Body of pancreas (tissue), 4 donors: ENCODE data around the gene OR8G5.

Experiments
- CTCF ChIP-seq, 7 experiments: fragments of 450-650 bp in 4 of 7; fragments of 200-600 bp in 3 of 7; sonication (generic) in 3 of 7; IDR thresholded peaks; one replicate each; pipeline ENCODE4 v1.5.1; 2016 to 2019; ENCODE audit warnings: antibody characterized with exemption in 7 of 7
- POLR2A ChIP-seq, 3 donors: fragments of 450-650 bp; IDR thresholded peaks; one replicate each; pipeline ENCODE4 v1.6.1; 2016; ENCODE audit warnings: antibody characterized with exemption in 3 of 3, mild to moderate bottlenecking in 2 of 3

GRCh38 chr11:124214027-124214426 lies 42.1 kb upstream of the OR8G5 start:
- no peak for TF ChIP-seq POLR2A (IDR thresholded peaks at IDR 0.05)
- TF ChIP-seq CTCF (IDR thresholded peaks at IDR 0.05), result no peak
